Measurements from ENCODE around the gene VCX2. TPM values are rescaled to one million over a fixed set of nuclear protein-coding genes. Genes with fewer than 3 reads are reported as not detected.
"Not testable (repeated sequence)": the region's sequence is repeated elsewhere in the genome, so short reads cannot be mapped to it uniquely, and the experiment has no call there.

The VCX2 gene
- total RNA-seq, 1 donor from 2014 or later: not detected

- no peak for ATAC-seq (ENCODE audit: poor library complexity)
- intact Hi-C loops (cut with DNase I): no loop called here
- DNase-seq: no peak
Measured at GRCh38 chrX:8126648-8127047, 44.4 kb downstream of the VCX2 start.

GRCh38 chrX:8126092-8126491, 45.0 kb downstream of the VCX2 start:
- no peak for ATAC-seq (ENCODE audit: poor library complexity)
- DNase-seq: no peak
- intact Hi-C loops (cut with DNase I): no loop called here

GRCh38 chrX:8125566-8125965, 45.5 kb downstream of the VCX2 start:
- intact Hi-C loops (cut with DNase I): no loop called here
- ATAC-seq (ENCODE audit: poor library complexity): no peak

GRCh38 chrX:8122538-8122937, 48.5 kb downstream of the VCX2 start:
- intact Hi-C loops (cut with DNase I): no loop called here
- DNase-seq (no peak), ATAC-seq (ENCODE audit: poor library complexity) (no peak)

More at GRCh38 chrX:8125566-8125965, 45.5 kb downstream of the VCX2 start:
- DNase-seq: no peak

- ATAC-seq (ENCODE audit: poor library complexity); intact Hi-C loops (cut with DNase I); DNase-seq: not testable (repeated sequence)
Measured at GRCh38 chrX:8121391-8121790, 49.7 kb downstream of the VCX2 start.

Small RNA genes lying within 50 kb of the gene (microRNA-seq; reads per million reads assigned to microRNA genes)
- gene MIR651: 110 reads per million, percentile 54 among the genes with 10 or more reads in this experiment

Other genes starting within 250 kb of the VCX2 start
- 34.9 TPM for gene PNPLA4, start 243.9 kb downstream of the VCX2 start, total RNA-seq